DMS 273 (cell line): ENCODE results near the gene CEP89.
"Not testable (repeated sequence)": the region's sequence is repeated elsewhere in the genome, so short reads cannot be mapped to it uniquely, and the experiment has no call there.

ENCODE experiments used
- DNase-seq: peaks from one replicate; lab custom pipeline; 2025; ENCODE audit not compliant: unreplicated experiment; lab: John Stamatoyannopoulos, UW

The CEP89 gene

DNA sequence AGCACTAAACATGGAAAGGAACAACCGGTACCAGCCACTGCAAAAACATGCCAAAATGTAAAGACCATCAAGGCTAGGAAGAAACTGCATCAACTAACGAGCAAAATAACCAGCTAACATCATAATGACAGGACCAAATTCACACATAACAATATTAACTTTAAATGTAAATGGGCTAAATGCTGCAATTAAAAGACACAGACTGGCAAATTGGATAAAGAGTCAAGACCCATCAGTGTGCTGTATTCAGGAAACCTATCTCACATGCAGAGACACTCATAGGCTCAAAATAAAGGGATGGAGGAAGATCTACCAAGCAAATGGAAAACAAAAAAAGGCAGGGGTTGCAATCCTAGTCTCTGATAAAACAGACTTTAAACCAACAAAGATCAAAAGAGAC lies 123.7 kb downstream of the CEP89 start:
- not testable (repeated sequence) for DNase-seq

DNA sequence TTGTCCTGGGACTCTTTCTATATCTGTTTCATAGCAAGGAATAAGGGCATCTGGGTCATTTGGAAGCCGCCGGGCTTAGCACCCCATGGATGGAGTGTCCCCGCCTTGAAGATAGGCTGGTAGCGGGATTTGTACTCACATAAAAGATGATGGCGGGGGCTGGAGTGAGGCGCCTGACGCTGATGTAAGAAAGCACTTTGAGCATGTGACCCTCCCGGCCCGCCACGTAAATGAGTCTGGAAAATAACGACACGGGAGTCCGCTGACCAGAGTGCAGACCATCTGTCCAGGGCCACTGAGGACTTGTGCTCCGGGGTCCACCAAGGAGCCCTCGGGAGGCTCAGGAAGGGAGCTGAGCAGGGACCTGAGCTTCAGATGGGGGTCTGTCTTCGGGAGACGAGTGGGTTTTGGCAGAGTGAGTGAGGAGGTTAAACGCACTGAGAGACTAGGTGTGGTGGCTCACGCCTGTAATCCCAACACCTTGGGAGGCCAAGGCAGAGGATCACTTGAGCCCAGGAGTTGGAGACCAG lies 128.0 kb downstream of the CEP89 start:
- no peak for DNase-seq

DNA sequence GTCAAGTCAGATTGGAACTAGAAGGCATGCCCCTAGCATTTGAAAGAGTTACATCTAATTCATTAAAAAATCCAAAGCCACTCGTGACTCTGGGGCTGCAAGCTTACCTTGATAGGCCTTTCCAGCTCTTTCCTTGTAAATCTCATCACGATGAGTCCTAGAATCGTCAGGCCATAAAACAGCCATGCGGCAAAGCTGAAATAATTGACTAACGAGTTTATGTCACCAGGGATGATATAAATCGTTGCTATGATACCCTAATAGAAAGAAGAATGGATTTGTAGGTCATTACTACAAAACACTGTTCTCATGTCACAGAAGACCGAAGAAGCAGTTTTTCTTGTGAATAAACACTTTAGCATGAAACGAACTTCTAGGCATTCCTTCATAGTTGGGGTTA lies 129.7 kb downstream of the CEP89 start:
- no peak for DNase-seq

- DNase-seq, result no peak
These were observed 134.2 kb downstream of the CEP89 start for GRCh38 chr19:32837531-32837930.

DNA sequence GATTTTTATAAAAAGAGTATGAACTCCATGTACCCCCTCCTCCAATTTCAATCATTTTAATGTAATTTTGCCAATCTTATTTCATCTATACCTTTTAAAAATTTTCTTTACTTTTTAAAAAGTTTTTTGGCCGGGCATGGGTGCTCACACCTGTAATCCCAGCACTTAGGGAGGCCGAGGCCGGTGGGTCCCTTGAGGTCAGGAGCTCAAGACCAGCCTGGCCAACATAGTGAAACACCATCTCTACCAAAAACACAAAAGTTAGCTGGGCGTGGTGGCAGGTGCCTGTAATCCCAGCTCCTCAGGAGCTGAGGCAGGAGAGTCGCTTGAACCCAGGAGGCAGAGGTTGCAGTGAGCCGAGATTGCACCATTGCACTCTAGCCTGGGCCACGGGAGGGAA lies 138.4 kb downstream of the CEP89 start:
- DNase-seq, result not testable (repeated sequence)

DNA sequence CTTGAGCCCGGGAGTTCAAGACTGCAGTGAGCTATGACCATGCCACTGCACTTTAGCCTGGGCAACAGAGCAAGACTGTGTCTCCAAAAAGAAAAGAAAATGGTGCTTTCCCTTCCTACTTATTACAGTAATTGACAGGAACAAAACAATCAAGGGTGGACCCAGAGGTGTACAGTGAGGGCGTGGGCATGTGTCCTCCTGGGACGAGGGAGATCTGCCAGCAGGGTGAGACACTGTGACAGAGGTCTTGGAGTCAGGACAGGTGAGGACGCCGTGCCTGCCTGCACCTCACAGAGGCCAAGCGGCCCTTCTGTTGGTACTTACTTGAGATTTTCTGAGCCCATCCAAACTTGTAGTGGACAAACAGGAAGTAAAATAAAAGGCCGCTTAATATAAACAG lies 138.9 kb downstream of the CEP89 start:
- DNase-seq, result not testable (repeated sequence)

GRCh38 chr19:32832094-32832493 lies 139.7 kb downstream of the CEP89 start:
- DNase-seq, result not testable (repeated sequence)

DNA sequence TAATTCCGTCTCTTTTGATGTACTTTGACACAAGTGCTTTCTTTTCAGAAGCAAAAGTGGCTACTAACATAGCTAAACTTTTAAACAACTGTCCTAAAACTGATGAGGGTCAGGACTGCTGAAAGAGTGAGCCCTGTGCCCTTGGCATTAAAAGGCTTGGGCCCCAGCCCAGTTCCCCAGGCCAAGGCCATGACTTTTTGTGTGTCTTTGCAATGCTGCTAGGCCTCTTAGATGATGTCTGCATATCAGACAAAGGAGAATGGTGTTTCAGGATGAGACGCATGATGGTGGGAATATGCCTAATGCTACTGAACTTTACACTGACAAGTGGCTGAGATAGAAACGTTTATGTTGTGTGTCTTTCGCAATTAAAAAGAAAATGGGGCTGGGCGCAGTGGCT lies 140.1 kb downstream of the CEP89 start:
- DNase-seq, result no peak

GRCh38 chr19:32830231-32831014 lies 141.3 kb downstream of the CEP89 start:
- DNase-seq, result no peak

- DNase-seq, result no peak
These were observed 142.3 kb downstream of the CEP89 start for GRCh38 chr19:32829345-32829896.

- no peak for DNase-seq
These were observed 143.0 kb downstream of the CEP89 start for GRCh38 chr19:32828643-32829344.

GRCh38 chr19:32828139-32828538 lies 143.6 kb downstream of the CEP89 start:
- no peak for DNase-seq
